PC-9 (cell line): ENCODE data around the gene HOXB9.

Experiments used
- CTCF ChIP-seq: fragments of 200-600 bp; sonication (generic); conservative IDR thresholded peaks from 2 replicates; pipeline ENCODE4 v1.6.1; 2017; ENCODE audit warnings: mixed run types, antibody characterized with exemption, mild to moderate bottlenecking, moderate library complexity
- EZH2 ChIP-seq: fragments of 200-600 bp; sonication (generic); IDR thresholded peaks from 2 replicates; pipeline ENCODE4 v1.8.0; 2017; ENCODE audit warnings: antibody characterized with exemption, low read depth

GRCh38 chr17:48629411-48629759 is 3.2 kb upstream of the HOXB9 start:
- TF ChIP-seq CTCF (no peak), EZH2 (no peak)
